Measurements from ENCODE around the gene SMIM24. TPM values are rescaled to one million over a fixed set of nuclear protein-coding genes. Genes with fewer than 3 reads are reported as not detected.

The SMIM24 gene
- total RNA-seq, 1 experiment from 2014 or later: not detected

DNA sequence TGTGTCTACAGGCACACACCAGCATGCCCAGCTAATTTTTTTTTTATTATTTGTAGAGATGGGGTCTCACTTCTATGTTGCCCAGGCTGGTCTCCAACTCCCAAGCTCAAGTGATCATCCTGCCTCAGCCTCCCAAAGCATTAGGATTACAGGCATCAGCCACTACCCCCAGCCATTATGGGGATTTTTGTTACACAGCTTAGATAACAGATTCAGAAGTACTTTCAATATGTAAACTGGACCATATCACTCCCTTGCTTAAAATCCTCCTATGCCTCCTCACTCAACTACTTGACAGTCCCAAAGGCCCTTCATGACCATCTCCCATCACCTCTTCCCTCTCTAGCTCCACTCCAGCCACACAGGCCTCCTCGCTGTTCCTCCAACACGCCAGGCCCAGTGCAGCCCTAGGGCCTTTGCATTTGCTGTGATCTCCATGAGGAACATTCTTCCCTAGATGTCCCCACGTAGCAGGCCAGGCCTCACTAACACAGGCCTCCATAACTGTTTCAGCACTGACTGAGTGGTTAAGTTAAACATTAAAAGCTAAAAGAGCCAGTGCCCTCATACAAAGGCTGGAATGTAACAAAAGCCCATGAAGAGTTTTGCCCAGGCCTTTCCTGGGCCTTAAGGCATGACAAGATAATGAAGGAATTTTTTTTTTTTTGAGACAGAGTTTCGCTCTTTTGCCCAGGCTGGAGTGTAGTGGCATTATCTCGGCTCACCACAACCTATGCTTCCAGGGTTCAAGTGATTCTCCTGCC, 17.6 kb upstream of the SMIM24 start:
- DNase-seq (ENCODE audit: low read depth): no peak

GRCh38 chr19:3496392-3497273, 16.3 kb upstream of the SMIM24 start:
- DNase-seq (ENCODE audit: low read depth): no peak

- DNase-seq (ENCODE audit: low read depth): no peak
Measured at GRCh38 chr19:3494559-3494958, 14.2 kb upstream of the SMIM24 start.

GRCh38 chr19:3494051-3494450, 13.7 kb upstream of the SMIM24 start:
- no peak for DNase-seq (ENCODE audit: low read depth)

DNA sequence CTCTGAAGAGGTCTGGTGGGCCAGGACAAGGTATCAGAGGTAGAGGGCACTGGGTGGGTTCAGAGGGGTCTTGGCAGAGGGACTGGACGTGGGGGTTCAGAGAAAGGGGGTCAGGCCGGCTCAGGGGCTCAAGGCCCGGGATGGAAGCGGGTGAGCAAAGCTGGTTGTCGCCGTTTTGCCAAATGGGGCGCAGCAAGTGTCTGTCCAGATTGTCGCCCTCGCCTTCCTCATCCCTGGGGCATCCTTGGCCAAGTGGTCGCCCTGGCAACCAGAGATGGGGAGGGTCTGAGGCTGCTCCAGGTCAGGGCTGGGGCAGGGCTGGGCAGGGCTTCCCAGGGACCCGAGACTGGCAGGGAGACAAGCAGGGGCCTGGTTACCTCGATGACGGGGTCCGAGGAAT, 13.3 kb upstream of the SMIM24 start:
- no peak for DNase-seq (ENCODE audit: low read depth)

GRCh38 chr19:3492919-3493318, 12.6 kb upstream of the SMIM24 start:
- DNase-seq (ENCODE audit: low read depth): no peak

DNA sequence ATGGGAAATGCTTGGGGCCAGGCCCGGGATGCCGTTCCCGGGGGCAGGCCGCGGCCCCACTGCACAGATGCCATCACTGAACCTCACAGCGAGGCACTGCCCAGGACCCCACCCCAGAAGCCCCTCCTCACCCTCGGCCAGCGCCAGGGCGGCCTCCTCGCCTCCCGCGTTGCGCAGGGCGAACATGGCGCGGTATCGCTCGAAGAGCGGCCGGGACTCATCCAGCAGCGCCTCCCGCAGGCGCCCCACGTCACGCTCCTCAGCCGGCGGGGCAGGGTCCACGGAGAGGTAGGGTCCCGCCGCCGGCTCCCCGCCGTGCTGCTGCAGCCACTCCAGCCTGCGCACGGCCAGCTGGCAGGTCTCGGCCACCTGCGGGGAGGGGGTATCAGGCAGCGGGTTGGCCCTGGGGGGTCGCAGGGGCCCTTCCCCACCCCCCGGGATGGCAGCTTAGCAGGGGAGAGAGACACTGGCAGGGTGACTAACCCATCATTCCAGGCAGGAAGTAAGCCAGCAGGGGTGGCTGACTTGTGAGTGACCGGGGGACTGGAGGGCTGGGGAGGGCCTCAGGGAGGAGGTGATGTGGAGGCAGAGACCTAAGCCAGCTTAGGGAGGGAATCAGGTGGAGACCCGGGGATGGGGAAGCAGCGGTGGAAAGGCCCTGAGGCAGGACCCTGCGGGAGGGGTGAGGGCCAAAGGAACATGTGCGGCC, 12.0 kb upstream of the SMIM24 start:
- no peak for DNase-seq (ENCODE audit: low read depth)

GRCh38 chr19:3491396-3492119, 11.2 kb upstream of the SMIM24 start:
- DNase-seq (ENCODE audit: low read depth): no peak

DNA sequence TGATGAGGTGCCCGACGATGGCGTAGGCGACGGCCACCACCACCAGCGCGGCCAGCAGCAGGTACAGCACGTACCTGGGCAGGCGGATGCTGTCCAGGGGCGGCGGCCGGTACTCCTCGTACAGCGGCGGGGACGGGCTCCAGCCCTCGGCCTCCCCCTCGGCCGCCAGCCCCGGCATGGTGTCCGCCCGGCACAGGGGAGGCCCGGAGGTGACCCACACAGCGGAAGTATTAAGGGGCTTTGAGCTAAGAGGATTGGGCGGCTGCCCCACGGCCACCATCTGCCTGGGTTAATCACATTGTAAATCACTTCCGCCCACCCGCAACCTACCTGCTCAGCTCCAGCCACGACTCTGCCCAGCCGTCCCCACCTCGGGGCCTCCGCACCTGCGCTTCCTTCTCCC, 2.9 kb upstream of the SMIM24 start, which contains the start of gene SMIM44:
Gene SMIM44, minus strand, starts transcription at position 216 of the 403 bp plus-strand sequence. Its CDS starts 38 bp downstream, at position 178.
- DNase-seq (ENCODE audit: low read depth): no peak

- no peak for DNase-seq (ENCODE audit: low read depth)
Measured at GRCh38 chr19:3482507-3483225, 2.3 kb upstream of the SMIM24 start.

- no peak for DNase-seq (ENCODE audit: low read depth)
Measured at GRCh38 chr19:3481241-3482090, 1.1 kb upstream of the SMIM24 start.

- DNase-seq (ENCODE audit: low read depth): no peak
Measured at GRCh38 chr19:3479834-3480215, 500 bp downstream of the SMIM24 start.

DNA sequence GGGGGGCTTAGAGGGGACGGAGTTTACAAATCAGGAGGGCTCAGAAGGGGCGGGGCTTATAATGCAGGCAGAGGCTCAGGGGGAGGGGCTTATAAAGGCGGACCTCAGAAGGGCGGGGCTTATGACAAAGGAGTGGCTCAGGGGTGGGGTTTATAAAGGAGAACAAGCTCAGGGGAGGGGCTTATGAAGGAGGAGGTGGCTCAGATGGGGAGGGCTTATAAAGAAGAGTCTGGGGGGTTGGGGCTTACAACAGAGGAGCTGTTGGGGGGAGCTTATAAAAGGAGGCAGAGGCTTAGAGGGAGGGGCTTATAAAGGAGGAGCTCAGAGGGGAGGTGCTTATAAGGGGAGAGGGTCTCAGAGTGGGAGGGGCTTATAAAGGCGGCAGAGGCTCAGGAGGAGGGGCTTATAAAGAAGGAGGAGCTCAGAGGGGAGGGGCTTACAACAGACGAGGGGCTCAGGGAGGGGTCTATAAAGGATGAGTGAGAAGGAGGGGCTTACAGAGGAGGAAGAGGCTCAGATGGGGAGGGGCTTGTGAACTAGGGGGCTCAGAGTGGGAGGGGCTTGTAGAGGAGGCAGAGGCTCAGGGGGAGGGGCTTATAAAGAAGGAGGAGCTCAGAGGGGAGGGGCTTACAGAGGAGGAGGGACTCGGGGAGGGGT, 1.0 kb downstream of the SMIM24 start:
- DNase-seq (ENCODE audit: low read depth): no peak

DNA sequence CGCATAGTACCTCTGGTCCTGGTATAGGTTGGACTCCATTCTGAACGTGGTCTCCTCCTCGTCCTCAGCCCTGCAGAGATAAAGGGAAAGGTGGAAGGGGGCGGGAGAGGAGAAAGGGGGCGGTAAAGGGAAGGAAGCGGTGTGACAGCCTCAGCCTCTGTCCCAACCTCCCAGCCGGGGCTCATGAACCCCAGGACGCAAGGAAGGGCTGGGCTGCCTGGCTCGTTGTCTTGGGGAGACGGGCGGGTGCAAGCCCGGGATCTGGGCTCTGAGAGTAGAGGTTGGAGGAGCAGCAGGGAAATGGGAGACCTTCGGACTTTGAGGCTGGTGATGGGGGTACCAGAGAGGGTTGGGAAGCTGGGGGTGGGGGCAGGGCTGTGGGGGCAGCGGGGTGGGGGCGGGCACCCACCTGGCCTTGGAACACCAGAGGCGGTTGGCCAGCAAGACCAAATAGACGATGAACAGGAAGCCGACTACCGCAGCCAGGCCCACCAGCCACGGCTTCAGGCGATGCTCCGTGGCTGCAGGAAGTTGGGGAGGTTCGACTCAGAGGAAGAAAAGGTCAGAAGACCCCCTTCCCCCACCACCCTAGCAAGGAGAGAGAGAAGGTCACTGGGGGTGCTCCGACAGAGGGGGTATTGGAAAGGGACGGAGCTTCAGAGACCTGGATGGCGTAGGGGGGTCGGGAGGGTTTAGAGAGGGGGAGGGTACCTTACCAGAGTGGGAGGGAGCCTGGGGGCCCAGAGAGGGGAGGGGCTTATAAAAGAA, 1.7 kb downstream of the SMIM24 start:
- DNase-seq (ENCODE audit: low read depth): no peak

DNA sequence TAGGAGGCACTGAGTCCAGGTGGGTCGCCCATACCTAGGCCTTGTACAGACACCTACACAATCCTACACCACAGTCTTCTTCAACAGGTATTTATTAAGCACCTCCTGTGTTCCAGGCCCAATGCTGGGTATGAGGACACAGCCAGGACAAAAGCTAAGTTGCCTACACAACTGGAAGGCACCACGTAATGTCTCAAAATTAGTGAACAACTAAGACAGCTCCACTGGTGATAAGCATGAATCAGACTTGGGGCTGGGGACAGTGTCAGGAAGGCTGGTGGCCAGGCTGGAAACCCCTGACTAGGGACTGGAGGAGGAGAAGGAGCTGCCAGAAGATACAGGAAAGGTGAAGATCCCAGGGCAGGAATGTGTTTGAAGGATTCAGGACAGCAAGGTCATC, 2.4 kb downstream of the SMIM24 start:
- no peak for DNase-seq (ENCODE audit: low read depth)

DNA sequence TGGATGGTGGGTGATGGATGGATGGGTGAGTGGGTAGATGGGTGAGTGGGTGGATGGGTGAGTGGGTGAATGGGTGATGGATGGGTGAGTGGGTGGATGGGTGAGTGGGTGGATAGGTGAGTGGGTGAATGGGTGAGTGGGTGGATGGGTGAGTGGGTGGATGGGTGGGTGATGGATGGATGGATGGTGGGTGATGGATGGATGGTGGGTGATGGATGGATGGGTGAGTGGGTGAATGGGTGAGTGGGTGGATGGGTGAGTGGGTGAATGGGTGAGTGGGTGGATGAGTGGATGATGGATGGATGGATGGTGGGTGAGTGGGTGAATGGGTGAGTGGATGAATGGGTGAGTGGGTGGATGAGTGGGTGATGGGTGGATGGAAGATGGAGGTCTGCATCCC, 2.8 kb downstream of the SMIM24 start:
- no peak for DNase-seq (ENCODE audit: low read depth)

DNA sequence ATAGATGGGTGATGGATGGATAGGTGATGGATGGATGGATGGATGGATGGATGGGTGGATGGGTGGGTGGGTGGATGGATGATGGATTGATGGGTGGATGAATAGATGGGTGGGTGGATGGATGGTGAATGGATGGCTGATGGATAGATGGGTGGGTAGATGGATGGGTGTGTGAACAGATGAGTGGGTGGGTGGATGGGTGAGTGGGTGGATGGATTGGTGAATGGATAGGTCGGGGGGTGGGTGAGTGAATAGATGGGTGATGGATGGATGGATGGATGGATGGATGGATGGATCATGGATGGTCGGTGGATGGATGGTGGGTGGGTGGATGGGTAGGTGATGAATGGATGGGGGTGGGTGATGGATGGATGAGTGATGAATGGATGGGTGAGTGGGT, 3.5 kb downstream of the SMIM24 start:
- DNase-seq (ENCODE audit: low read depth): no peak

- no peak for DNase-seq (ENCODE audit: low read depth)
Measured at GRCh38 chr19:3475449-3475848, 4.9 kb downstream of the SMIM24 start.

DNA sequence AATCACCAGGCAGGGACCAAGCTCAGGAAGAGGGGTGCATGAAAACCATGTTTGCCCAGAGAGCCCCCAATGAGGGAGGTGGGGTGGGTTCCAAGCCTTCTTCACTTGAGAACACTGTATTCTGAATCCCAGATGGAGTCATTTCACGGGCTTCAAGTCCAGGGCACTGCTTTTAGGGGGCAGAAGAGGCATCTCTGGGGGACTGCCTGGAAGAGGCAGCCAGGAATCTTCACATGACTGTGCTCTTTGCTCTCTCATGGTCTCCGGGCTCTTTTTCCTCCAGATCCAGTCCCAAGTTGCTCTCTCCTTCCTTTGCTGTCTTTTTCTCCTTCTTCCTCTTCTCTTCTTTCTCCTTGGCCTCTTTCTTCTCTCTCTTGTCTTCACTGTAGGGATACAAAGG, 5.7 kb downstream of the SMIM24 start:
- DNase-seq (ENCODE audit: low read depth): no peak
